ENCODE results near the gene FOS.
A peak's percentile ranks its signal among the peaks of the same experiment; 100 is the strongest.
"Not testable (repeated sequence)": the region's sequence is repeated elsewhere in the genome, so short reads cannot be mapped to it uniquely, and the experiment has no call there.

FOS gene

GRCh38 chr14:75280831-75281653 lies 2.4 kb downstream of the FOS start:
- Mint-ChIP-seq H3K4me1 (peaks cover 48% of the 10 kb centered on the region), H3K27me3 (ENCODE audit: low read depth, poor library complexity) (peaks cover 35% of the 10 kb centered on the region), H3K36me3 (ENCODE audit: low read depth) (peaks cover 24% of the 10 kb centered on the region), H3K9me3 (no peaks in the 10 kb centered on the region), H3K4me3 (peak overlapping the region; percentile 91), H3K27ac (peak overlapping the region; percentile 44)
- no peak for TF ChIP-seq CTCF (IDR thresholded peaks at IDR 0.05)
- DNase-seq: no peak

GRCh38 chr14:75281654-75282019 lies 3.0 kb downstream of the FOS start:
- Mint-ChIP-seq H3K27me3 (ENCODE audit: low read depth, poor library complexity) (peaks cover 34% of the 10 kb centered on the region), H3K36me3 (ENCODE audit: low read depth) (peaks cover 24% of the 10 kb centered on the region), H3K4me1 (peaks cover 50% of the 10 kb centered on the region), H3K27ac (peak overlapping the region; percentile 44), H3K4me3 (peak overlapping the region; percentile 77), H3K9me3 (no peaks in the 10 kb centered on the region)
- DNase-seq: no peak
- no peak for TF ChIP-seq CTCF (IDR thresholded peaks at IDR 0.05)

- Mint-ChIP-seq H3K27ac (no peak overlapping the region), H3K27me3 (ENCODE audit: low read depth, poor library complexity) (peaks cover 32% of the 10 kb centered on the region), H3K9me3 (no peaks in the 10 kb centered on the region), H3K36me3 (ENCODE audit: low read depth) (peaks cover 24% of the 10 kb centered on the region), H3K4me1 (peaks cover 52% of the 10 kb centered on the region), H3K4me3 (no peak overlapping the region)
- no peak for DNase-seq
- no peak for TF ChIP-seq CTCF (IDR thresholded peaks at IDR 0.05)
These were observed 3.5 kb downstream of the FOS start for GRCh38 chr14:75282170-75282554.

- not testable (repeated sequence) for H3K4me3 Mint-ChIP-seq, H3K27ac Mint-ChIP-seq, H3K9me3 Mint-ChIP-seq, DNase-seq
- Mint-ChIP-seq H3K27me3 (ENCODE audit: low read depth, poor library complexity) (peaks cover 32% of the 10 kb centered on the region), H3K36me3 (ENCODE audit: low read depth) (peaks cover 24% of the 10 kb centered on the region), H3K4me1 (peaks cover 55% of the 10 kb centered on the region)
These were observed 4.0 kb downstream of the FOS start for GRCh38 chr14:75282555-75283161.

GRCh38 chr14:75283162-75283832 lies 4.7 kb downstream of the FOS start:
- no peak for TF ChIP-seq CTCF (IDR thresholded peaks at IDR 0.05)
- Mint-ChIP-seq H3K4me3 (no peak overlapping the region), H3K36me3 (ENCODE audit: low read depth) (peaks cover 24% of the 10 kb centered on the region), H3K9me3 (no peaks in the 10 kb centered on the region), H3K27ac (no peak overlapping the region), H3K27me3 (ENCODE audit: low read depth, poor library complexity) (peaks cover 32% of the 10 kb centered on the region), H3K4me1 (peaks cover 55% of the 10 kb centered on the region)
- DNase-seq: no peak

- DNase-seq: no peak
- Mint-ChIP-seq H3K27ac (no peak overlapping the region), H3K27me3 (ENCODE audit: low read depth, poor library complexity) (peaks cover 28% of the 10 kb centered on the region), H3K4me1 (peaks cover 55% of the 10 kb centered on the region), H3K9me3 (no peaks in the 10 kb centered on the region), H3K36me3 (ENCODE audit: low read depth) (peaks cover 24% of the 10 kb centered on the region), H3K4me3 (no peak overlapping the region)
- TF ChIP-seq CTCF (IDR thresholded peaks at IDR 0.05): no peak
These were observed 5.4 kb downstream of the FOS start for GRCh38 chr14:75283833-75284563.
